ENCODE results near the gene MEGF9.

The MEGF9 gene

DNA sequence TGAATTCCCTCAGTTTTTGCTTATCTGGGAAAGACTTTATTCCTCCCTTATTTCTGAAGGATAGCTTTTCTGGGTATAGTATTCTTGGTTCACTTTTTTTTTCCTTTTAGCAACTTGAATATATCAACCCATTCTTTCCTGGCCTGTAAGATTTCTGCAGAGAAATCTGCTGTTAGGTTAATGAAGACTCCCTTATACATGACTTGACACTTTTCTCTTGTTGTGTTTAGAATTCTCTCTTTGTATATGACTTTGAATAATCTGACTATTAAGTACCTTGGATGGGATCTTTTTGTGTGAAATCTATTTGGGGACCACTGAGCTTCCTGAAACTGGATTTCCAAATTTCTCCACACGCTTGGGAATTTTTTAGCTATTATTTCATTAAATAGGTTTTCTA, 79.3 kb downstream of the MEGF9 start:
- TF ChIP-seq, protein P1, sequence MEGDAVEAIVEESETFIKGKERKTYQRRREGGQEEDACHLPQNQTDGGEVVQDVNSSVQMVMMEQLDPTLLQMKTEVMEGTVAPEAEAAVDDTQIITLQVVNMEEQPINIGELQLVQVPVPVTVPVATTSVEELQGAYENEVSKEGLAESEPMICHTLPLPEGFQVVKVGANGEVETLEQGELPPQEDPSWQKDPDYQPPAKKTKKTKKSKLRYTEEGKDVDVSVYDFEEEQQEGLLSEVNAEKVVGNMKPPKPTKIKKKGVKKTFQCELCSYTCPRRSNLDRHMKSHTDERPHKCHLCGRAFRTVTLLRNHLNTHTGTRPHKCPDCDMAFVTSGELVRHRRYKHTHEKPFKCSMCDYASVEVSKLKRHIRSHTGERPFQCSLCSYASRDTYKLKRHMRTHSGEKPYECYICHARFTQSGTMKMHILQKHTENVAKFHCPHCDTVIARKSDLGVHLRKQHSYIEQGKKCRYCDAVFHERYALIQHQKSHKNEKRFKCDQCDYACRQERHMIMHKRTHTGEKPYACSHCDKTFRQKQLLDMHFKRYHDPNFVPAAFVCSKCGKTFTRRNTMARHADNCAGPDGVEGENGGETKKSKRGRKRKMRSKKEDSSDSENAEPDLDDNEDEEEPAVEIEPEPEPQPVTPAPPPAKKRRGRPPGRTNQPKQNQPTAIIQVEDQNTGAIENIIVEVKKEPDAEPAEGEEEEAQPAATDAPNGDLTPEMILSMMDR (conservative IDR thresholded peaks at IDR 0.05; ENCODE audit: low read depth) = no peak
- ChIA-PET CTCF (interaction anchor here (0.7 kb wide), 1 partner anchor 17 kb away, joined by 3 read pairs; no protein-coding TSS in a partner anchor), POLR2A (ENCODE audit: low non-redundant PET) (no interaction called here)
- no peak for DNase-seq (ENCODE audit: low spot score)
- H3K27ac ChIP-seq = no peak overlapping the region

DNA sequence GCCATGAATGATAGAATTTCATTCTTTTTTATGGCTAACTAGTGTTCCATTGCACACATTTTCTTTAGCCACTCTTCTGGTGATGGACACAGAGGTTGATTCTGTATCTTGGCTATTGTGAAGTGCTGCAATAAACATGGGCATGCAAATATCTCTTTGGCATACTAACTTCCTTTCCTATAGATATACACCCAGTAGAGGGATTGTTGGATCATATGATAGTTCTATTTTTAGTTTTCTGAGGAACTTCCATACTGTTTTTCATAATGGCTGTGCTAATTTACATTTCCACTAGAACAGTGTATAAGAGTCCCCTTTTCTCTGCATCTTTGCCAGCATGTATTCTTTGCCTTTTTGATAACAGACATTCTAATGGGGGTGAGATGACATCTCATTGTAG, 83.9 kb downstream of the MEGF9 start:
- CTCF ChIA-PET = no interaction called here
- H3K27ac ChIP-seq = no peak overlapping the region
- TF ChIP-seq, protein P1 (conservative IDR thresholded peaks at IDR 0.05; ENCODE audit: low read depth) = no peak
- POLR2A ChIA-PET (ENCODE audit: low non-redundant PET) = no interaction called here
- DNase-seq (ENCODE audit: low spot score) = no peak

DNA sequence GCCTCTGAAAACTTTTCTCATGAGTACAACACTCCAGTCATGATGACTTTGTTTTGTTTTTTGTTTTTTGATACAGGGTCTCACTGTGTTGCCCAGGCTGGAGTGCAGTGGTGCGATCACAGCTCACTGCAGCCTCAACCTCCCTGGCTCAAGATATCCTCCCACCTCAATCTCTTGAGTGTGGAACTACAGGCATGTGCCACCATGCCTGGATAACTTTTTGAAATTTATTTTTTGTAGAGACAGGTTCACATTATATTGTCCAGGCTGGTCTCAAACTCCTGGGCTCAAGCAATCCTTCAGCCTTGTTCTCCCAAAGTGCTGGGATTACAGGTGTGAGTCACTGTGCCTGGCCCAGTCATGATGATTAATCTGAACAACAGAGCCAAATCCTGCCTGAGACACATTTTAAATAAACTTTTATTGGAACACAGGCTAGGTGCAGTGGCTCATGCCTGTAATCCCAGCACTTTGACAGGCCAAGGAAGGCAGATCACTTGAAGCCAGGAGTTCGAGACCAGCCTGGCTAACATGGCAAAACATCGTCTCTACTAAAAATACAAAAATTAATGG, 85.3 kb downstream of the MEGF9 start:
- ChIA-PET CTCF (interaction anchor here (0.6 to 1.0 kb wide), 2 partner anchors 9 to 714 kb away, joined by 3 to 6 read pairs; no protein-coding TSS in a partner anchor), POLR2A (ENCODE audit: low non-redundant PET) (interaction anchor here (0.6 kb wide), 1 partner anchor 11 kb away, joined by 4 read pairs; no protein-coding TSS in a partner anchor)
- DNase-seq (ENCODE audit: low spot score) = peak; percentile 36
- peak overlapping the region; percentile 35 for H3K27ac ChIP-seq

DNA sequence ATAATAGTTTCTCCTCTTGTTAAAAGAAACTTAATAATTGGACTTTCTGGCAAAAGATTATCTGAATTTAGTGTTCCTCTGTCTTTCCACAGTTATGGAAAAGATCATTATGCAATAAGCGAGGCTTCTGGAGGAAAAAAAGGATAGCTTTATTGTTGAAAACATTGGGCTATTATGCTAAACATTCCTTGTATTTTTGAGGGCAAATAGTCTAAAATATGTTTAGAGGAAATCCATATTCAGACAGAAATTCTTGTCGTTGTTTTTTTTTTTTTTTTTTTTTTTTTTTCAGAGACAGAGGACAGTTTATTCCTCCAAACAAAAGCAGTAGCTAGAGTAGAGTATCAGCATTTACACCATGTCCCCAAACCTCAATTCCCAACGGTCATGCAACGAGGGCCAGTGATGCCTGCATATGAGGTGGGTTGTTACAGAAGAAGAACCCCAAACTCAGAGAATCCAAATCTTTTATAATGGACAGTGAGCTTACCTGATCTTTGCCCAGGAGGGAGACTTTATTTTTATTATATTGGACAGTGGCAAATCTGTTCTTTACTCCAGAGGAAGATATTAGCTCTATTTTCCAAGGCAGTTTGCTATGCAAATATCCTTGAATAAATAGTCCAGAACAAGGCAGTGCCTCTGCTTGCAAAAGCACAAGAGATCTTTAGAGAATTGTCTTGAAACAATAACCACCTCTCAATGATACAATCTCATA, 85.9 kb downstream of the MEGF9 start:
- CTCF ChIA-PET = interaction anchor here (0.6 to 1.0 kb wide), 2 partner anchors 8 to 715 kb away, joined by 3 to 6 read pairs; no protein-coding TSS in a partner anchor

DNA sequence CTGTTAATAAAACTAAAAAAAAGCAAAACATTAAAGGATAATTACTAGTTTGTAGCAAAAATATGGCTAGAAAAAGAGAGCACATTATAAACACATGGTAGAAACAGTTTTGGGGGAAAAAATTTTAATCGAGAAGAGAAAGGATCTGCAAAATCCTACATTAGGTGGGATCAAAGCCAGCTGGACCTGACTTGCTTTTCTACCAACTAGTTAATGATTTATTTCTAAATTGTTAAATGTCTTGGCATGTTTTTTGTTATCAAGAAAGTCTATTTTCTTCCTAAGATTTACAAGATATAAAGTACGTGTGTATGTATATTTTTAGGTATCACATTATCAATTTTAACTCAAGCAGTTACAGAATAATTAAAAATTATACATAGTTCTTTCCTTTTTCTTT, 87.2 kb downstream of the MEGF9 start:
- CTCF ChIA-PET = interaction anchor here (0.6 to 0.7 kb wide), 2 partner anchors 31 to 313 kb away, joined by 3 to 4 read pairs; no protein-coding TSS in a partner anchor
- DNase-seq (ENCODE audit: low spot score) = no peak
- H3K27ac ChIP-seq = no peak overlapping the region
- TF ChIP-seq, protein P1 (conservative IDR thresholded peaks at IDR 0.05; ENCODE audit: low read depth) = no peak
- POLR2A ChIA-PET (ENCODE audit: low non-redundant PET) = no interaction called here

More for the DNA sequence above, 85.9 kb downstream of the MEGF9 start:
- DNase-seq (ENCODE audit: low spot score) = no peak
- POLR2A ChIA-PET (ENCODE audit: low non-redundant PET) = no interaction called here
- H3K27ac ChIP-seq = no peak overlapping the region; the same call in 1 of the 2 replicates
- TF ChIP-seq, protein P1 (conservative IDR thresholded peaks at IDR 0.05; ENCODE audit: low read depth) = no peak

DNA sequence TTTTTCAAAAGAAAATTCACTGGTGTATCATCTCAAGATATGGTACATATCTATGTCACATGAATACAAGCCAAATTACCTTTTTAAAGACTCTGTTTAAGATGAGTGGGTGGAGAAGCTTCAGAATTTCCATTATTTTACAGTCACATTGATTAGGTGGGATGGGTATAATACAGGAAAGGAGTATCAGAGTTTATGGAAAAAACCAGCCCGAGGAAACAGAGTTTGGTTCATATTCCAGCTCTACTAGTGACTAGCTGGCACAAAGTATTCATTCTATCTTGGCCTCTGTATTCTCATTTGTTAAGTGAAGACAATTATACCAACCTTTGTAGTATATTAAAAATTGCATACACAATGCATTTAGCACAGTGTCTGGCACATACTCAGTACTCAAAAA, 87.8 kb downstream of the MEGF9 start:
- ChIA-PET POLR2A (ENCODE audit: low non-redundant PET) (no interaction called here), CTCF (interaction anchor here (0.5 to 0.7 kb wide), 2 partner anchors 20 to 31 kb away, joined by 3 to 4 read pairs; no protein-coding TSS in a partner anchor)
- no peak for DNase-seq (ENCODE audit: low spot score)
- no peak overlapping the region for H3K27ac ChIP-seq
- TF ChIP-seq, protein P1 (conservative IDR thresholded peaks at IDR 0.05; ENCODE audit: low read depth) = no peak

DNA sequence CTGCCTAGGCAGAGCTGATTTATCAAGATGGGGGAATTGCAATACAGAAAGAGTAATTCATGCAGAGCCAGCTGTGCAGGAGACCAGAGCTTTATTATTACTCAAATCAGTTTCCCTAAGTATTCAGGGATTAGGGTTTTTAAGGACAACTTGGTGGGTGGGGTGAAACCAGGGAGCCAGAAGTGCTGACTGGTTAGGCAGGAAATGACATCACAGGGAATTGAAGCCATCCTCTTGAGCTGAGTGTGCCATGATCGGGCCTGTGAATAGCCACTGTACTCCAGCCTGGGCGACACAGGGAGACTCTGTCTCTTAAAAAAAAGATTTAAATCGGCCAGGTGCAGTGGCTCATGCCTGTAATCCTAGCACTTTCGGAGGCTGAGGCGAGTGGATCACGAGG, 89.0 kb downstream of the MEGF9 start:
- ChIA-PET CTCF (interaction anchor here (0.7 kb wide), 1 partner anchor 763 kb away, joined by 3 read pairs; no protein-coding TSS in a partner anchor), POLR2A (ENCODE audit: low non-redundant PET) (interaction anchor here (0.7 kb wide), 1 partner anchor 60 kb away, joined by 4 read pairs; no protein-coding TSS in a partner anchor)
- no peak for DNase-seq (ENCODE audit: low spot score)
- H3K27ac ChIP-seq = peak overlapping the region; percentile 53
- TF ChIP-seq, protein P1 (conservative IDR thresholded peaks at IDR 0.05; ENCODE audit: low read depth) = no peak
